ENCODE results near the gene RNU2-1.
"Not testable (repeated sequence)": the region's sequence is repeated elsewhere in the genome, so short reads cannot be mapped to it uniquely, and the experiment has no call there.

RNU2-1 gene

DNA sequence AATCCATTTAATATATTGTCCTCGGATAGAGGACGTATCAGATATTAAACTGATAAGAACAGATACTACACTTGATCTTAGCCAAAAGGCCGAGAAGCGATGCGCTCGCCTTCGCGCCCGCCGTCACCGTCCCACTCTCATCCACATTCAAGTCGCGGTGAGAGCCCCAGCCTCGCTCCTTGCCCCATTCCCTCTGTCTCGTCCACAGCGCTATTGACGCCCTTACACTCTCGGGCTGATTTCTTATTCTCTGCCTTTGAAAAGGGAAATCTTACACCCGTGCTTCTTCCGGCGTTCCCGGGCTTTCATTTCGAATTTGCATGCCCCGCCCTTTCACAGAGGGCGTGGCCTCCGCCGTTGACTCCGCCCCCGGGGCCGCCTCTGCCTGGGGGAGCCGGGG is at the start of gene RNU2-1:
TSS of gene RNU2-1 (minus strand) at position 101 of the 400 bp plus-strand sequence.
- DNase-seq (ENCODE audit: low spot score), result not testable (repeated sequence)

DNA sequence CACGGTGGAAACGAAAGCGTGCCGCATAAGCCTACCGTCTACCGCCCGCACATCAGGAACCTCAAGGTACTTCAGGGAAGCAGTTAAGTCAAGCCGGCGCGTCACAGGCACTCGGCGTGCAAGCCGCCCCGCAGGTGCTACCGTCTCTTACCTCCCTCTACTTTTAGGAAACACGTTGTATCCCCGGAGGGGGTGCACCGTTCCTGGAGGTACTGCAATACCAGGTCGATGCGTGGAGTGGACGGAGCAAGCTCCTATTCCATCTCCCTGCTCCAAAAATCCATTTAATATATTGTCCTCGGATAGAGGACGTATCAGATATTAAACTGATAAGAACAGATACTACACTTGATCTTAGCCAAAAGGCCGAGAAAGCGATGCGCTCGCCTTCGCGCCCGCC is 39.1 kb upstream of the RNU2-1 start:
- not testable (repeated sequence) for DNase-seq (ENCODE audit: low spot score)

DNA sequence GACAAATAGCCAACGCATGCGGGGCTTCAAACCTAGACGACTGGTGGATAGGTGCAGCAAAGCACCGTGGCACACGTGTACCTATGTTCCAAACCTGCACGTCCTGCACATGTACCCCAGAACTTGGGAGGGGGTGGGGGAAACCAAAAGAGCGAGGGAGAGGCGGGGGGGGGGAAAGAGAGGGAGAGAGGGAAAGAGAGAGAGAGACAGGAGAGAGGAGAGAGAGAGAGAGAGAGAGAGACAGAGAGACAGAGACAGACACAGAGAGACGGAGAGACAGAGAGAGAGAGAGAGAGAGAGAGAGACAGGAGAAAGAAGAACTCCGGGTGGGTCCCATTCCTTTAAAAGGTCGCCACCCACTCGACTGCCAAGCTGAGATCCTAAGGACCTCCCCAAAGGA is 38.7 kb upstream of the RNU2-1 start:
- not testable (repeated sequence) for DNase-seq (ENCODE audit: low spot score)

DNA sequence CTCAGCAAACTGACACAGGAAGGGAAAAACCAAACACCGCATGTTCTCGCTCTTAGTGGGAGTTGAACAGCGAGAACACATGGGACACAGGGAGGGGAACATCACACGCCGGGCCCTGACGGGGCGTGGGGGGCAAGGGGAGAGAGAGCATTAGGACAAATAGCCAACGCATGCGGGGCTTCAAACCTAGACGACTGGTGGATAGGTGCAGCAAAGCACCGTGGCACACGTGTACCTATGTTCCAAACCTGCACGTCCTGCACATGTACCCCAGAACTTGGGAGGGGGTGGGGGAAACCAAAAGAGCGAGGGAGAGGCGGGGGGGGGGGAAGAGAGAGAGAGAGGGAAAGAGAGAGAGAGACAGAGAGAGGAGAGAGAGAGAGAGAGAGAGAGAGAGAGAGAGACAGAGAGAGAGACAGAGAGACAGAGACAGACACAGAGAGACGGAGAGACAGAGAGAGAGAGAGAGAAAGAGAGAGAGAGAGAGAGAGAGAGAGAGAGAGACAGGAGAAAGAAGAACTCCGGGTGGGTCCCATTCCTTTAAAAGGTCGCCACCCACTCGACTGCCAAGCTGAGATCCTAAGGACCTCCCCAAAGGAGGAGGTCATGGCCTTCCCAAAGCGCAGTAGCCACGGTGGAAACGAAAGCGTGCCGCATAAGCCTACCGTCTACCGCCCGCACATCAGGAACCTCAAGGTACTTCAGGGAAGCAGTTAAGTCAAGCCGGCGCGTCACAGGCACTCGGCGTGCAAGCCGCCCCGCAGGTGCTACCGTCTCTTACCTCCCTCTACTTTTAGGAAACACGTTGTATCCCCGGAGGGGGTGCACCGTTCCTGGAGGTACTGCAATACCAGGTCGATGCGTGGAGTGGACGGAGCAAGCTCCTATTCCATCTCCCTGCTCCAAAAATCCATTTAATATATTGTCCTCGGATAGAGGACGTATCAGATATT is 37.1 kb upstream of the RNU2-1 start:
- not testable (repeated sequence) for DNase-seq (ENCODE audit: low spot score)

DNA sequence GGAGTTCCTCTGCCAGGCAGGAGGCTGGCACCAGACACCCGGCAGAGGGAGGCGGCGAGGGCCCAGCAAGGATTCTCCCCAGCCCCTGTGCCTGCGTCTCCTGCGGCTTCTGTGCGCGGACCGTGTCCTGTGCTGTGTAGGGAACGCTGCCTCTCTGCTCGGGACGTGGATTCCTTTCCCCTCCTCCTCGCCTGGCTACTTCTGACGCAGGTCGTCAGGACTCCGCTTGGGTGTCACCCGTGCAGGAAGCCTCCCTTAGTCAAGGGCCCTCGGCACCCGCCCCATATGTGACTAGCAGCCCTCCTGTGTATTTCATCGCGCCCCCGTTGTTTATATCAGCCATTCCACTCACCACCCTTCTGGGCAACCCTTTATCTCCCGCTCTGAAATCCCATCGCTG is 12.7 kb upstream of the RNU2-1 start:
- DNase-seq (ENCODE audit: low spot score), result not testable (repeated sequence)

DNA sequence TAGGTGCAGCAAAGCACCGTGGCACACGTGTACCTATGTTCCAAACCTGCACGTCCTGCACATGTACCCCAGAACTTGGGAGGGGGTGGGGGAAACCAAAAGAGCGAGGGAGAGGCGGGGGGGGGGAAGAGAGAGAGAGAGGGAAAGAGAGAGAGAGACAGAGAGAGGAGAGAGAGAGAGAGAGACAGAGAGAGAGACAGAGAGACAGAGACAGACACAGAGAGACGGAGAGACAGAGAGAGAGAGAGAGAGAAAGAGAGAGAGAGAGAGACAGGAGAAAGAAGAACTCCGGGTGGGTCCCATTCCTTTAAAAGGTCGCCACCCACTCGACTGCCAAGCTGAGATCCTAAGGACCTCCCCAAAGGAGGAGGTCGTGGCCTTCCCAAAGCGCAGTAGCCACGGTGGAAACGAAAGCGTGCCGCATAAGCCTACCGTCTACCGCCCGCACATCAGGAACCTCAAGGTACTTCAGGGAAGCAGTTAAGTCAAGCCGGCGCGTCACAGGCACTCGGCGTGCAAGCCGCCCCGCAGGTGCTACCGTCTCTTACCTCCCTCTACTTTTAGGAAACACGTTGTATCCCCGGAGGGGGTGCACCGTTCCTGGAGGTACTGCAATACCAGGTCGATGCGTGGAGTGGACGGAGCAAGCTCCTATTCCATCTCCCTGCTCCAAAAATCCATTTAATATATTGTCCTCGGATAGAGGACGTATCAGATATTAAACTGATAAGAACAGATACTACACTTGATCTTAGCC is 7.0 kb upstream of the RNU2-1 start:
- not testable (repeated sequence) for DNase-seq (ENCODE audit: low spot score)

DNA sequence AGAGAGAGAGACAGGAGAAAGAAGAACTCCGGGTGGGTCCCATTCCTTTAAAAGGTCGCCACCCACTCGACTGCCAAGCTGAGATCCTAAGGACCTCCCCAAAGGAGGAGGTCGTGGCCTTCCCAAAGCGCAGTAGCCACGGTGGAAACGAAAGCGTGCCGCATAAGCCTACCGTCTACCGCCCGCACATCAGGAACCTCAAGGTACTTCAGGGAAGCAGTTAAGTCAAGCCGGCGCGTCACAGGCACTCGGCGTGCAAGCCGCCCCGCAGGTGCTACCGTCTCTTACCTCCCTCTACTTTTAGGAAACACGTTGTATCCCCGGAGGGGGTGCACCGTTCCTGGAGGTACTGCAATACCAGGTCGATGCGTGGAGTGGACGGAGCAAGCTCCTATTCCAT is 5.8 kb upstream of the RNU2-1 start:
- not testable (repeated sequence) for DNase-seq (ENCODE audit: low spot score)

DNA sequence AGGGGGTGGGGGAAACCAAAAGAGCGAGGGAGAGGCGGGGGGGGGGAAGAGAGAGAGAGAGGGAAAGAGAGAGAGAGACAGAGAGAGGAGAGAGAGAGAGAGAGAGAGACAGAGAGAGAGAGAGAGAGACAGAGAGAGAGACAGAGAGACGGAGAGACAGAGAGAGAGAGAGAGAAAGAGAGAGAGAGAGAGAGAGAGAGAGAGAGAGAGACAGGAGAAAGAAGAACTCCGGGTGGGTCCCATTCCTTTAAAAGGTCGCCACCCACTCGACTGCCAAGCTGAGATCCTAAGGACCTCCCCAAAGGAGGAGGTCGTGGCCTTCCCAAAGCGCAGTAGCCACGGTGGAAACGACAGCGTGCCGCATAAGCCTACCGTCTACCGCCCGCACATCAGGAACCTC is 514 bp downstream of the RNU2-1 start:
- not testable (repeated sequence) for DNase-seq (ENCODE audit: low spot score)

DNA sequence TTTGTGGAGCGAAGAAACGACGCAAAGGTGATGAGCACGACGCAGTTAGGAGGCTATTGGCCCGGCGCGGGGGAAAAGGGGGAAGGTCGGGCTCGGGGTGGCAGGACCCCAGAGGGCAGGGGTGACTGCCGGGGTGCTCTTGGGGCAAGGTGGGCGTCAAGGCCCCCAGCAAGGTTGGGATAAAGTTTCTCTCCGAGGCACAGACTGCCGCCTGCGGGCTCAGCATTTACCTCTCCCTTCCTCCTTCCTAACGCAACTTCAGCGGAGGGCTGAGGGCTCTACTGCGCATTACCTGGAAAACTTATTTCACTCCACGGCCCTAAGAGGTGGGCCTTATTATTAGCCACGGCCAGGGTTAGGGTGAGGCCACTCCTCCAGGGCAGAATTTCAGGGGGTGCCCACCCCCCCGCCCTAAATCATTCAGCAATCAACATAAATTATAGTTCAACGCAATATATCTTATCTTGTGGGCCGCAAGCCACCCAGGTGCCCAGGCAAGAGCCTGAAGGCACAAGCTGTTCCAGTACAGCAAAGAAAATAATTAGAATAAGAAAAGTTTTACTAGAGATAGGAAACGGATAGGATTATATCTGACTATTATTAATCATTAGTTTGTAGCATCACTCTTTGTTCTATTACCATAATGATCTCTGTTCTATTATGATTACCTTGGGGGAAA is 1.6 kb downstream of the RNU2-1 start:
- DNase-seq (ENCODE audit: low spot score), result not testable (repeated sequence)

DNA sequence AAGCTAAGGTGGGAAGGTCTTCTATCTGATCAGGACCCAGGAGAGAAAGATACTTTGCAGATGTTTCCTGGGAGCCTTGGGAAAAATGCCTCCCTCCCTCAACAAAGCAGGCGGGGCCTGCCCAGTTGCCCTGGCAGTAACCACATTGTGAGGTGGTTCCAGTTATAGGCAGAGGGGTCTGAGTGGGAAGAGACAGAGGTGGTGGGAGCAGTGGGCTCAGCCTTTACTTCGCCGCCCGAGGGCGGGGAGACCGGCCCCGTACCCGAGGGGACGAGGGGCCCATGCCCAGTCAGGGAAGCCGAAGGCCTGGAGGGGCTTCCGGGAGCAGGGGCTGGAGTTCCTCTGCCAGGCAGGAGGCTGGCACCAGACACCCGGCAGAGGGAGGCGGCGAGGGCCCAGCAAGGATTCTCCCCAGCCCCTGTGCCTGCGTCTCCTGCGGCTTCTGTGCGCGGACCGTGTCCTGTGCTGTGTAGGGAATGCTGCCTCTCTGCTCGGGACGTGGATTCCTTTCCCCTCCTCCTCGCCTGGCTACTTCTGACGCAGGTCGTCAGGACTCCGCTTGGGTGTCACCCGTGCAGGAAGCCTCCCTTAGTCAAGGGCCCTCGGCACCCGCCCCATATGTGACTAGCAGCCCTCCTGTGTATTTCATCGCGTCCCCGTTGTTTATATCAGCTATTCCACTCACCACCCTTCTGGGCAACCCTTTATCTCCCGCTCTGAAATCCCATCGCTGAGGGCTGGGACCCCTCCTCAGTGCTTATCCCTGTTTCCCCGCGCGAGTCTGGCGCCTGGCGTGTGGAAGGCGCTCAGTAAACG is 2.4 kb downstream of the RNU2-1 start:
- DNase-seq (ENCODE audit: low spot score), result not testable (repeated sequence)

DNA sequence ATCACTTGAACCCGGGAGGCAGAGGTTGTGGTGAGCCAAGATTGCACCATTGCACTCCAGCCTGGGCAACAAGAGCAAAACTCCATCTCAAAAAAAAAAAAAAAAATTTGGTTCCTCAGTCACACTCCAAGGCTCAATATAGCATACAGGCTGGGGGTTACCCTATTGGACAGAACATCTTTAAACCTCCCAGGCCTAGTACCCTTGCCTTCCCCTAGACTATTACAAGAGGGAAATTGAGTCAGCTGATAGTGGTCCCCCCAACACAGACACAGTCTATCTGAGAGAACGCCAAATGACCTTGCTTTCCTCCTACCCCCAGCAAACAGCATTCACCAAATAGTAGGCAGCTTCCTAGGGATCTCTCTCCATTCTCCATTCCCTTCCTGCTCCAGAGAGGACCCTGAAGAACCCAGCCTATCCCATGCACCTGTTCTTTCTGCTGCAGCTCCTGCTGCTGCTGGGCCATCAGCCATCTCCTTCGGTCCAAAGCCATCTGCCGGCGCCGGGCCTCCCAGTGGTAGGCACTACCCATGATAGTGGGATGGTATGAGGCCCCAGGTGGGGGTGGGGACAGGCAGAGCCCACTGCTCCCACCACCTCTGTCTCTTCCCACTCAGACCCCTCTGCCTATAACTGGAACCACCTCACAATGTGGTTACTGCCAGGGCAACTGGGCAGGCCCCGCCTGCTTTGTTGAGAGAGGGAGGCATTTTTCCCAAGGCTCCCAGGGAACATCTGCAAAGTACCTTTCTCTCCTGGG is 5.6 kb downstream of the RNU2-1 start, which contains the start of gene CCDC200:
TSS of gene CCDC200 (minus strand) at position 604 of the 763 bp plus-strand sequence. CDS start at position 535, 69 bp downstream.
- not testable (repeated sequence) for DNase-seq (ENCODE audit: low spot score)

DNA sequence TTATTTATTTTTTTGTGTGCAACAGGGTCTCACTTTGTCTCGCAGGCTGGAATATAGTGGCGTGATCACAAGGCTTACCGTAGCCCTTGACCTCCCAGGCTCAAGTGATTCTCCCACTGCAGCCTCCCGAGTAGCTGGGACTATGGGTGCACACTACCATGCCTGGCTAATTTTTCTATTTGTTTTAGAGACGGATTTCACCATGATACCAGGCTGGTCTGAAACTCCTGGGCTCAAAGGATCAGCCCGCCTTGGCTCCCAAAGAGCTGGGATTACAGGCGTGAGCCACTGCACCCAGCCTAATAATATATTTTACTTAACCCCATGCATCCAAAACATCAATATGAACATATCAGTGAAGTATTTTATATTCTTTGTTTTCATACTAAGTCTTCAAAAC is 7.4 kb downstream of the RNU2-1 start:
- DNase-seq (ENCODE audit: low spot score), result no peak

DNA sequence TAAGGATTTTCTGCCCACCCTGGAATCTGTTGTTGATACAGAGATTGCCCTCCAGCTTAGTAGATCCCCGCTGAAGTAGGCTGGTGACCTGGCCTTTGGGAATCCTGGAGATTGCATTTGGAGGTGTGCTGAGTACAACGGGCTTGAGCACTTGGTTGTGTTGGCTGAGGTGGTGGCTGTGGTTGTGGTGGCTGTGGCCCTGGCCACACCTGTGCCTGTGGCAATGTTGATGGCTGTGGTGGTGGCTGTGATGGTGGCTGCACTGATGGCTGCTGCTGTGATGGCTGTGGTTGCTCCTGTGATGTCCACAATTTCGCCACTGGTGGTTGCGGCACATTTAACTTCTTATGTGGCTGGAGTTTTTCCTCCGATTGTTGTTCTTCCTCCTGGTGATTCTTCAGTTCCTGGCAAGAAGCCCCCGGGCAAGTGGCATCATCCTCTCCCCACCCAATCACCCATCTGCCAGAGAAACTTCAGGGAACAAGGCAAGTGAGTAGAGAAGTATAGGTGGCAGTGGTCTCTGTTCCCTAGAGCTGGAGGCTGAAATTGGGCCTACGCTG is 9.6 kb downstream of the RNU2-1 start:
- no peak for DNase-seq (ENCODE audit: low spot score)

DNA sequence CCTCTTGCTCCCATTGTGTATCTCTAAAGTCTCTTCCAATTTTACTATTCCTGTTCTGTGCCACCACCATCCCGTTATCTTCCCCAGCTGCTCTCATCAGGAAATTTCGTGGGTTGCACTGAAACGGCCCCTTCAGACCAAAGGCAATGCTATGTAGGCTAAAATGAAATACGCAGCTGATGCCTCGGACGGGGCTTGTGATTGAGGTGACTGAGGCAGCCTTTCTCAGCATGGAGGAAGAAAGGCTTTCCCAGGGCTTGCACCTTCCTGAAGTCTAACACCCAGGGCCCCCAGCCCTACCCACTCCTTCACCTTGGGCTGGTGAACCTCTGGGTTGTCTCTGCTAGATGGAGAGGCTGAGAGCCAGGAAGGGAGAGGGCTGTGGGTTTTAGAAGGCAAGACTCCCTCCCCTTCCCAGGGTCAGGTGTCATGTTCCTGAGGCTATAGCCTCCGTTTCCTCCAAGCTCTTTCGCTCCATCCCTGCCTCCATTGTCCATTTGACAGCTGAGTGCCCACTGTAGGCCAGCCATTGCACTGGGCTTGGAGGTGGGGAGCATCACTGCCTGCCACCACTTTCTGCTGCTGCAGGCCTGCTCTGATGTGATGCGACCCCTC is 13.2 kb downstream of the RNU2-1 start:
- DNase-seq (ENCODE audit: low spot score), result no peak

DNA sequence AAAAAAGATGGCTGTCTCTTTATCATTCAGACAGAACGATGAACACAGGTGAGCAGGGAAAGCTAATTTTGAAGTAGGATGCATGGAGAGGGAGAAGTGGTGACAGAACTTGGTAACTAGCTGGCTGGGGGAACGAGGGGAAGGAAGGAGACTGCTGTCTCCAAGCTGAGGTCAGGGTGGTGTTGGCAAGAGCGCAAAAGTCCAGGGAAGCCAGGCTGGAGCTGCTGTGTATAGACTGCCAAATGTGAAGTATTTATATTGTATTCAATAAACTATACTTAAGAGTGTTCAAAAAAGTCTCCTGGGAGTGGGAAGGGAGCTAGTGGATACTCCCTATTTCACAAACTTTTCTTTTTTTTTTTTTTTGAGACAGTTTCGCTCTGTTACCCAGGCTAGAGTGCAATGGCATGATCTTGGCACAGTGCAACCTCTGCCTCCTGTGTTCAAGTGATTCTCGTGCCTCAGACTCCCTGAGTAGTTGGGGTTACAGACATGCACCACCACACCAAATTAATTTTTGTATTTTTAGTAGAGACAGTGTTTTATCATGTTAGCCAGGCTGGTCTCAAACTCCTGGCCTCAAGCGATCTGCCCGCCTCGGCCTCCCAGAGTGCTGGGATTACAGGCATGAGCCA is 13.9 kb downstream of the RNU2-1 start:
- no peak for DNase-seq (ENCODE audit: low spot score)

DNA sequence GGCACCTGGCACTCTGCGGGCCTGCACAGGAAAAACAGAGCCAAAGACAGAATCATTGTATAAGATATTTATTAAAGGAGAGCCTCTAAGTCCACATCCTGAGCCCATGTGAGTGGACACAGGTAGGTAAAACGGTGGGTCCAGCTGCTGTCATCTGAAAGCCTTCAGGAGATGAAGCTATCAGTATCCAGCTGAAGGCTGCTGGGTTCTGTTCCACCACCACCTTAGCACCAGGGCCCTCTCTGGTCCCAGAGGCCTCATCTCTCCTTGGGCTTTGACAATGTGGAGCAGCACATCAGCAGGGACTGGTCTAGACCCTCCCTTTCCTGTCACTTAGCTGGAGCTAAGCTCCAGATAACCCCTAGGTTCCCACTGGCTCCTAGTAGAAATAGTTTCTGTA is 14.8 kb downstream of the RNU2-1 start:
- DNase-seq (ENCODE audit: low spot score), result no peak

DNA sequence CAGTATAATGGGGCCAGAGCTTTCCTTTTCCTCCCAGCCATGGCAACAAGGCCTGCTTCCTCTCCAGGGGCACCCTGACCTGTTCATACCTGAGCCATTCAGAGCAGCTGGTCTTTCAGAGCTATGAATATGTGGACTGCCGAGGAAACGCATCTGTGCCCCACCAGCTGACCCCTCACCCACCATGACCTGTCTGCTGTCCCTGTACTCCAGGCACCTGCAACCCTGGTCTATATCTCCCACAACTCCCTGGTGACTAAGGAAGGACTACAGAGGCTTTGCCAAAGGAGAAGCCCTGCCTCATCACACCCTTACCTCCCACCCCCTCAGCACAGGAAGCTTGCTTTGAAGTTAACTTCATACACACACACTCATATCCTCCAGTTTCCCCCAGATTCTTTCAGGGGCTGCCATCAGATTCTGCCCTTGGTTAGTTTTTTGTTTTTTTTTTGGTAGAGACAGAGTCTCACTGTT is 16.1 kb downstream of the RNU2-1 start:
- no peak for DNase-seq (ENCODE audit: low spot score)

DNA sequence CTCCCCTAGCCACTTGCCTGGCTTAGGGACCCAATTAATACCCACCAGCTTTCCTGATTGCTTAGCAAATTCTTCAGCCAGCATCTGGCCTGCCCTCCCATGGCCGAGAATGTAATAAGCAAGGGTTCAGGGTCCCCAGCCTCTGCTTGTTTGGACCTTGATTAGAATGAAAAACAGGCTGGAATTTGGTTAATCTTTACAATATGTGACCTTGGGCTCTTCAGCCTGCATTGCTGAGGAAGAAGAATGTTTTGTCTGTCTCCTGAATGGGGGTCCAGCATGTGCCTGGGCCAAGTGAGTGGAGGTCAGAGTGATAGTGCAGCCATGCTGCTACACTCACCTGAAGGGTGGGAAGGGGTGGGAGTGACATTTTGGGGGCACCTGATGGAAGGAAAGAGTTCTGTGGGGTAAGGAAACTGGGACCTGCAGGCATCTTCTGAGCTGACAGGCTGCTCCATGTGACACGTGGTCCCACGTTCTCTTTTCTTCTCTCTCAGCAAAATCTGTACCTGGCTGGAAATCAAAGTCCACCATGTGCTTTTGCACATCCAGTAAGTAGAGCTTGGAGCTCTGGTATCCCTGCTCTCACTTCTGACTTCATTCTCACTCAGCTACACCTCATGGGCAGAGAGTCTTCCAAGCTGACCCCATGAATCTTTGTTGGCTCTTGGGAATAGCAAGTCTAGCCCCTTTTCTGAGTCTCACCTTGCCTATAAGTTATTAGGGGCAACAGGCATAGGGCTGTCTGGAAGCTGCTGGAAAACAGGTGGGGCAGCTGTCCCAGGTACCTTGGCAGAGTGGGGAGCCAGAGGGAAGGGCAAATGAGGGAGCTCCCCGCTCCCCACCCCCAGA is 16.8 kb downstream of the RNU2-1 start:
- no peak for DNase-seq (ENCODE audit: low spot score)

All from COLO829 (cell line).